Duodenal mucosa (tissue), 2 donors: Measurements from ENCODE around the gene MTOR.

Experiments used
- H3K27ac ChIP-seq: one replicate; pipeline ENCODE4 v1.7.0; 2013; ENCODE audit warnings: low read depth, low read length
- H3K27me3 ChIP-seq, 2 donors: one replicate each; pipeline ENCODE4 v1.7.0; 2013; ENCODE audit warnings: low read length in 2 of 2, control low read depth in 1 of 2; ENCODE audit not compliant: insufficient read depth in 2 of 2, control insufficient read depth in 1 of 2
- H3K36me3 ChIP-seq, 2 donors: one replicate each; pipeline ENCODE4 v1.7.0; 2013; ENCODE audit warnings: low read length in 2 of 2, control low read depth in 1 of 2; ENCODE audit not compliant: insufficient read depth in 2 of 2, control insufficient read depth in 1 of 2
- H3K4me1 ChIP-seq, 2 donors: one replicate each; pipeline ENCODE4 v1.7.0; 2013; ENCODE audit warnings: low read length in 2 of 2, control low read depth in 1 of 2; ENCODE audit not compliant: insufficient read depth in 2 of 2, control insufficient read depth in 1 of 2
- H3K4me3 ChIP-seq, 2 donors: one replicate each; pipeline ENCODE4 v1.7.0; 2013; ENCODE audit warnings: low read length in 2 of 2, low read depth in 1 of 2
- H3K9ac ChIP-seq, 2 donors: one replicate each; pipeline ENCODE4 v1.7.0; 2013; ENCODE audit warnings: low read length in 2 of 2, low read depth in 1 of 2
- H3K9me3 ChIP-seq, 2 donors: one replicate each; pipeline ENCODE4 v1.7.0; 2013; ENCODE audit warnings: low read length in 2 of 2, control low read depth in 1 of 2; ENCODE audit not compliant: control insufficient read depth in 1 of 2

Gene MTOR

DNA sequence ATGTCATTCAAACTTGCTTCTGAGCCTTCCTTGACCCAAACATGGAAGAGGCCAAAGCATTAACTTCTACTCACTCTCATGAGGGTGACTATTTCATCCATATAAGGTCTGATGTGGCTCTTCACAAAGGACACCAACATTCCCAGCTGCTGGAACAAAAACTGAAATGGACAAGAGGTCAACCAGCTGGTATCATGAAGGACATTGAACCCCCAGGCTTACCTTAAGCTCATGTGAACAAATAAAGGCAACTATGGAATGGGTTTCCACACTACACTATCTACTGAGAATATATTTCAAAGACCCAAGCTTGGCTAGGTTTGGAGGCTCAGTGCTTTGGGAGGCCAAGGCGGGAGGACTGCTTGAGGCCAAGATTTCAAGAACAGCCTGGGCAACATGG is 46.3 kb downstream of the MTOR start:
- H3K9me3 ChIP-seq = no peaks in the 10 kb centered on the region
- no peak overlapping the region for H3K27ac ChIP-seq
- H3K4me1 ChIP-seq = no peaks in the 10 kb centered on the region
- H3K27me3 ChIP-seq = no peaks in the 10 kb centered on the region
- peaks cover 32 to 74% of the 10 kb centered on the region in 2 donors for H3K36me3 ChIP-seq
- no peak overlapping the region for H3K4me3 ChIP-seq
- no peak overlapping the region for H3K9ac ChIP-seq

DNA sequence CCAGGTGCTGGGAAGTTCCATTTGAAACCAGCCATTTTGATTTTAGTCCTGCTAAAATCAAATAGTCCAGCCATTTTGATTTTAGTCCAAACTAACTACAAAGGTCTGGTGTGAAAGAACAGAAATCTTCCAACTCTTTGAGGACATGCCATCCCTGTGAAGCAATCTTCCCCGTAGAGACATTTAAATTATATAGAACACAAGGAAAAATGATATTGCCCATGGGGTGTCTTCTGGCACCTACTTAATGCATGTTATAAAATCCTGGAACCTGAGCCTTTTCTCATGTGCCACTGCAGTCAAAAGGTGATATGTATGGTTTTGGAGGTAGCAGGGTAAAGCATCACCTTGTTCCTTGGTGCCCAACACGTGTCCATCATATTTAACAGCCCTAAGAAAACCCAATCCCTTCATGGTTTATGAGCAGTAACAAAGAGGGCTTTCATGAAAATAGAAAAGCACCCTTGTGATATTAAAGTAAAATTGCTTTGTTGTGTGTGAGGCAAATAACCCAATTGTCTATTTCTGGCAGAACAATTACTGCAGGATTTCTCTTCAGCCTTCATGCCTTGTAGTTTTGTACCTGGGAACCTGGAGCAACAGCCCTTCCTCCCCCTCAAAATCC is 46.9 kb downstream of the MTOR start:
- Histone ChIP-seq H3K27me3 (no peaks in the 10 kb centered on the region), H3K36me3 (peaks cover 32 to 77% of the 10 kb centered on the region in 2 donors), H3K9me3 (no peaks in the 10 kb centered on the region), H3K4me1 (no peaks in the 10 kb centered on the region), H3K27ac (no peak overlapping the region), H3K9ac (no peak overlapping the region), H3K4me3 (no peak overlapping the region)

DNA sequence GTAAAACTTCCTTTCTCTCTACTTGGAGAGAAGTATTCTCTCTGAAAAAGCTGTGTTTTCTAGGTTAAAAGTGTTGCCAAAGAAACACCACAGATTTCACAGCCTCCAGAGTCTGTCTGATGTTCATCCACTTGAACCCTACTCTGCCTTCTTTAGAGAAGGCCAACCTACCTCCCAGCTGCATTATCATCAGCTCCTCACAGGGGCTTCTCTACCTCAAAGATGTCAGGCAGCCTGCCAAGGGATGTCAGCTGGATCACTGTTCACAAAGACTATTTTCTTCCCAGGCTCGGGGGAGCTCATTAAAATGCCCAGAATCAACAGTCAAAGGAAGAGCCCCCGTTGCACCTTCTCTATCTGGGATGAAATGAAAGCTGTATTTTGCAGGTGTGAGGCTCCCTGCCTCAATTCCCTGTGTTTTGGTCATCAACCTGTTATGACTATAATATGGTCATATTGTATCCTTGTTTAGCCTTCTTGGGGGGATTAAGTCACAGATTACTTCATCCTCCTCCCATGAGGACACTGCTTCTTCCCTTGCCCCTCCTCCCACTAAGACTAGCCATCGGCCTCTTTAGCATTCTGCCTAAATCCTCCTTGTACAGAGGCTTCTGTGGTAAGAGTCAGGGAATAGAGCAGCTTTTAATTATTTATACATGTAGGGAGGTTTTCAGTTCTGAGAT is 47.5 kb downstream of the MTOR start:
- H3K27ac ChIP-seq = no peak overlapping the region
- H3K36me3 ChIP-seq = peaks cover 32 to 83% of the 10 kb centered on the region in 2 donors
- no peaks in the 10 kb centered on the region for H3K27me3 ChIP-seq
- H3K4me3 ChIP-seq = no peak overlapping the region
- H3K9ac ChIP-seq = no peak overlapping the region
- H3K4me1 ChIP-seq = no peaks in the 10 kb centered on the region
- no peaks in the 10 kb centered on the region for H3K9me3 ChIP-seq

DNA sequence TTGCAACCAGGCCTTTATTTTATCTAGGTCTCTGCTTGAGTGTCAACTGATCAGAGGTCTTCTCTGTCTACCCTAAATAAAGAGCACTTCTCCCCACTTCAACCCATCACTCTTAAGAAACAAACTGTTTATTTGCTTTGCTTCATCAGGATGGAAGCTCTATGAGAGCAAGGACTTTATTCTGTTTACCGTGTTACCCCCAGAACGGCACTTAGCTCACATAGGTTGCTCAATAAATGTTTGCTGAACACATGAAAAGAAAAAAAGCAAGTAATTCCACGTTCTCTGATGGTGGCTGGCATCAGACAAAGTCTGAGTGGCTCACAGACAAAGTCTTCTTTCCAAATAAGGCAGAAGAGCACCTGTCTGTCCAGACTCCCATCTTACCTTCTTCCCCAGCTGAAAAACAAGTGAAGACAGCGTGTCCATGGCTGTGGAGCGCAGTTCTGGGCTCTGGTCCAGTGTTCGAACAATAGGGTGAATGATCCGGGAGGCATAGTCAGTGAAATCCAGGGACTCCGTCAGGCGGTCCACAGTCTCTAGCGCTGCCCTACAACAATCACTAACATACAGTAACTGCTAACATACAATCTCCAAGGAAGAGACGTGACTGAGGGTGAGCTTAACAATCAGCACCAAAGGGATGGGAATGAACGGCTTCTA is 50.3 kb downstream of the MTOR start:
- Histone ChIP-seq H3K9me3 (no peaks in the 10 kb centered on the region), H3K4me1 (no peaks in the 10 kb centered on the region), H3K27me3 (no peaks in the 10 kb centered on the region), H3K36me3 (peaks cover 28 to 85% of the 10 kb centered on the region in 2 donors), H3K4me3 (no peak overlapping the region), H3K9ac (no peak overlapping the region), H3K27ac (no peak overlapping the region)

DNA sequence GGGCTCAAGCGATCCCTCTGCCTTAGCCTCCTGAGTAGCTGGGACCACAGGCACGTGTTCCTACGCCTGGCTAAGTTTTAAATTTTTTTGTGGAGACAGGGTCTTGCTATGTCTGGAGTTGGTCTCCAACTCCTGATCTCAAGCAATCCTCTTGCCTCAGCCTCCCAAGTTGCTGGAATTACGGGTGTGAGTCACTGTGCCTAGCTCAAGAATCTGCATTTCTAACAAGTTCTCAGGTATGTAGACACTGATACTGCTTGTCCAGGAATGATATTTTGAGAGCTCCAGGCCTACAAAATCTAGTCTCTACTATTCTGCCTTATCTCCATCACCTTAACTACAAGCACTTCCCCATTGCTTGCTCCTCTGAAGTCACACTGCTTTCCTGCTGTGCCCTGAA is 50.9 kb downstream of the MTOR start:
- Histone ChIP-seq H3K4me1 (no peaks in the 10 kb centered on the region), H3K27me3 (no peaks in the 10 kb centered on the region), H3K36me3 (peaks cover 31 to 84% of the 10 kb centered on the region in 2 donors), H3K4me3 (no peak overlapping the region), H3K9me3 (no peaks in the 10 kb centered on the region), H3K27ac (no peak overlapping the region), H3K9ac (no peak overlapping the region)

DNA sequence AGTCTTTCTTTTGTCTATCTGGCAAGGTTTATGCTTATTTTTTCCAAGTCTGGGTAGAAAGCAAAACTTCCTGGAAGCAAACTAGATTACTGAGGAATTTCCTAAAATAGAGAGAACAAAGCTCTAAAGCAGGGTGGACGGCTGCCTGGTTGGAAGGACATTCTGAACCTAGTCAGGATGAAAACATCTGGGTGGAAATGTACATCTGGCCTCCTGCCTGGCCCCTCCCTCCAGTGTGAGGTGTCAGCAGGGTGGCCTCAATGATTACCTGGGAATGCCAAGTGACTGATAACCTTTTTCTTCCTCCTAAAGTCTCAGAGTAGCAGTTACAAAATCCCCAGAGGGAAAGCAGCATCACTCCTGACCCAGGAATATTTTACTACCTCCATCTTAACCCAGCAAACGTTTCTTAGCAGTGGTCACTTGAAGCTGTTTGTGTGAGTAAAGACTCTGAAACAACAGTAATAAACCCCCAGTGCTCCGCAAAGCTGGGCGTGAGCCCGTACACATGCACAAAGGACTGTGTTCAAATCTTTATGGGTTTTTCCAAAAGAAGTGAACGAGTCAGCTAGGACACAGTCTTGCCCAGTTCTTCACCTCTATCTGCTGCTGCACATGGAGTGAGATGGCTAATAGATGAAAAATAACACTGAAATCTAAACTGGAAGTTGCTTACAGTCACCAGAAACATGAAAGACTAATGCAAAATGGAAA is 54.3 kb downstream of the MTOR start:
- H3K27me3 ChIP-seq = no peaks in the 10 kb centered on the region
- H3K4me3 ChIP-seq = no peak overlapping the region
- H3K9ac ChIP-seq = no peak overlapping the region
- H3K36me3 ChIP-seq = peaks cover 27 to 85% of the 10 kb centered on the region in 2 donors
- H3K27ac ChIP-seq = no peak overlapping the region
- no peaks in the 10 kb centered on the region for H3K4me1 ChIP-seq
- H3K9me3 ChIP-seq = no peaks in the 10 kb centered on the region

DNA sequence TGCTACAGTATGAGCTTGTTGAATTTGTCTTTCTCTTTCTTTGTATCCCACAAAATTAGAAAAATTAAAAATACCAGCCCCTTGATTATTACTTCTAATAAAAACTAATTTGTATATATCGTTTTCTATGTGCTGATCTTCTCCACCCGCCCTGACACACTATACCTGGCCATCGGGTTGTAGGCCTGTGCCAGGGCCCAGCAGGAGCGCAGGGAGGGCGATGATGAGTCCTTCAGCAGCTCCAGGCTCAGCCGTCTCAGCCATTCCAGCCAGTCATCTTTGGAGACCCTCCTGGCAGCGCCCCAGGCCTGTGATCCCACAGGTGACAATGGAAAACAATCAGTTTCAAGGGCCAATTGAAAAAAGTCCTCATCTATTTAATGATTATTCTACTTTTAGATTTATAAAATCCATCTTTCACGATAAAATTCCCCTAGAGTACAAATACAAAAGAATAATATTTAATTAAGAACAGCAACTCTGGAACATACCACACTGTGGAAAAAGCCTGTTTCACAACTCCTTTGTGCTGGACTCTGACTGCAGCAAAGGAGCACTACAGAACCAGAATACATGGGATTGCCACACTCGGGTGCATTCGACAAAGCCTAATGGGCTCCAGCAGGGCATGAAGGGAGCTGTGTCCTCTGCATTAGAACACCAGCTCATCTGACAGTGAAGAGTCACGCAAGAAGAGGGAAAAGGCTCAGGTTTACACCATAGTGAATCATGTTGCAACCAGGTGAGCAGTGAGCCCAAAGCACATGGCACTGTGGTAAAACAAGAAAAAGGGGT is 57.8 kb downstream of the MTOR start:
- Histone ChIP-seq H3K4me1 (no peaks in the 10 kb centered on the region), H3K9me3 (no peaks in the 10 kb centered on the region), H3K4me3 (no peak overlapping the region), H3K36me3 (peaks cover 14 to 63% of the 10 kb centered on the region in 2 donors), H3K27me3 (no peaks in the 10 kb centered on the region), H3K9ac (no peak overlapping the region), H3K27ac (no peak overlapping the region)

DNA sequence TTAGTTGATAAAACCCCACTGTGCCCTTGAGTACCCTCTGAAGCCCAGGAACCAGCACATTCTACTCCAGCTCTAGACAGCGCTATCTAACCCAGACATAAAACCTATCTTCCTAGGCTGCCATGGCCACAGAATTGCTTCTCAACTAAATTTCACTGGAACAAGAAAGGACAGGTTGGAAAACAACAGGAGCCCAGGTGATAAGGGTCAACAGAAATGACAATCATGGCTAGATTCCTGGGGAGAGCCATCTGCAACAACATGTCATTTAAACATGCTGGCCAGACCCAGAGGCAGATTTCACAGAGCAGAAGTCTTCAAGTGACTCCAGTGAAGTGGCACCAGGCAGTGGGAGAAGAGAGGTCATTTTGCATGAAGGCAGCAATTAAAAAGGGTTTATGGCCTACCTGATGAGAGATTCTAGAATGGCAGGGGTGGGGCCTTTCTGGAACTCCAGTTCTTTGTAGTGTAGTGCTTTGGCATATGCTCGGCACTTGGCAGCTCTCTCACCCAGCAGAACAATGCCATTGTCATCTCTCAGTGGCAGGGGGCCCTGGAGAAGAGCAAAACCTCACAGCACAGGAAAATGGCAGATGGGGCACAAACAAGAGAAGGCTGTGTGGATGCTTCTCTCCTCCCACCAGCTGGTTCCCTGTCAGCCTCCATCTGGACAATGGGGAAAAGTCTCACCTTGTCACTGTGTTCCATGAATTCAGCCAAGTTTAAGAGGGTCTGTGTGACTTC is 63.3 kb downstream of the MTOR start:
- Histone ChIP-seq H3K9me3 (no peaks in the 10 kb centered on the region), H3K9ac (no peak overlapping the region), H3K27ac (no peak overlapping the region), H3K4me3 (no peak overlapping the region), H3K27me3 (no peaks in the 10 kb centered on the region), H3K4me1 (no peaks in the 10 kb centered on the region), H3K36me3 (peaks cover 22 to 65% of the 10 kb centered on the region in 2 donors)

DNA sequence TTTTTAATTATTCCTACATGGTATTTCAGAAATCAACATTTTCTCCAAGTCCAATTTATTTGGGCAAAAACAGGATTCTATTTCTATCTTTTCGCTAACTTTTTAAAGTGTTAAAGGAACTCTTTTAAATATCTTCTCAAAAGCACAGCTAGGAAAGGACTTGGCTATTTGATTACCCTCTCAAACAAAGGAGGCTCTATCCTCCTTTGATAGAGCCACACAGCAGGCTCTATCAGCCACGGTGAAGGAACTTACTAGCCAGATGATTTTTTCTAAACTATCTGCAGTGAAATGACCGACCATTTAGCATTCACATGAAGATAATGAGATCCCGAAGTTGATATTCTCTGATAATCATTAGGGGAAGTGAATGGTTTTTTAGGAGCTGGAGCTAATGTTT is 64.1 kb downstream of the MTOR start:
- no peaks in the 10 kb centered on the region for H3K9me3 ChIP-seq
- H3K4me3 ChIP-seq = no peak overlapping the region
- no peaks in the 10 kb centered on the region for H3K4me1 ChIP-seq
- H3K27ac ChIP-seq = no peak overlapping the region
- no peak overlapping the region for H3K9ac ChIP-seq
- H3K36me3 ChIP-seq = peaks cover 19 to 65% of the 10 kb centered on the region in 2 donors
- H3K27me3 ChIP-seq = no peaks in the 10 kb centered on the region
